ENCODE results near the gene DNMT3B. TPM values are rescaled to one million over a fixed set of nuclear protein-coding genes. Genes with fewer than 3 reads are reported as not detected.
A peak's percentile ranks its signal among the peaks of the same experiment; 100 is the strongest.
"Not testable (repeated sequence)": the region's sequence is repeated elsewhere in the genome, so short reads cannot be mapped to it uniquely, and the experiment has no call there.

Gene DNMT3B
- 1 to 10 TPM; 3.8 to 8.7 (median 7.1) TPM for polyA plus RNA-seq (ENCODE audit: insufficient read length in 4 of 4)

DNA sequence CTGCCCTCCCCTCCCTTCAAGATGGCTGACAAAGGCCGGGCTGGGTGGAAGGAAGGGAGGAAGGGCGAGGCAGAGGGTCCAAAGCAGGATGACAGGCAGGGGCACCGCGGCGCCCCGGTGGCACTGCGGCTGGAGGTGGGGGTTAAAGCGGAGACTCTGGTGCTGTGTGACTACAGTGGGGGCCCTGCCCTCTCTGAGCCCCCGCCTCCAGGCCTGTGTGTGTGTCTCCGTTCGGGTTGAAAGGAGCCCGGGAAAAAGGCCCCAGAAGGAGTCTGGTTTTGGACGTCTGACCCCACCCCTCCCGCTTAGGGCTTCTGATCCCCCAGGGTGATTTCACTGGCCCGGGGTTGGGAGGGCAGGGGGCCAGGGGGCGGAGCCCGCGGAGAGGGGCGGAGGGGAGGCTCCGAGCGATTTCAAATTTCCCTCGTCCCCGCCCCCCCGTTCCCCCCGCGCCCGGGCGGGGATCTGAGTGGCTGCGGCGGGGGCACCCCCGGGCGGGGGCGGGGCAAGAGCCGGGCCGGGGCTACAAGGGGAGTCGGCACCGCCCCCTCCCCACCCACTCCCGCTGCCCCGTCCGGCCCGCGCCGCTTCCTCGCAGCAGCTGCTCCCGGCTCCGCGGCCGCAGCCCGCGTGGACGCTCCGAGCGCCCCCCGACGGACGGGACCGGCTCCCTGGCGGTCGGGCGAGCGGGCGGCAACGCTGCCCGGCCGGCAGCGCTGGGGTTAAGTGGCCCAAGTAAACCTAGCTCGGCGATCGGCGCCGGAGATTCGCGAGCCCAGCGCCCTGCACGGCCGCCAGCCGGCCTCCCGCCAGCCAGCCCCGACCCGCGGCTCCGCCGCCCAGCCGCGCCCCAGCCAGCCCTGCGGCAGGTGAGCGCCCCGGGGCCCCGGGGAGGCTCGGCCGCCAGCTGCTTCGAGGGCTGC is at the start of gene DNMT3B:
TSS of gene DNMT3B (plus strand) at position 555 of the 923 bp plus-strand sequence. CDS start 17,939 bp downstream, outside the sequence.
- peak in 2 of 4 donors; percentile 58 to 65 for DNase-seq (ENCODE audit: low read depth in 4 of 4, low spot score in 3 of 4)

- DNase-seq (ENCODE audit: low read depth in 4 of 4, low spot score in 3 of 4): no peak
Observed at GRCh38 chr20:32718749-32719348, 43.3 kb upstream of the DNMT3B start.

- DNase-seq (ENCODE audit: low read depth in 4 of 4, low spot score in 3 of 4): no peak
Observed at GRCh38 chr20:32727683-32728082, 34.5 kb upstream of the DNMT3B start.

- not testable (repeated sequence) for DNase-seq (ENCODE audit: low read depth in 4 of 4, low spot score in 3 of 4)
Observed at GRCh38 chr20:32728435-32728834, 33.8 kb upstream of the DNMT3B start.

DNA sequence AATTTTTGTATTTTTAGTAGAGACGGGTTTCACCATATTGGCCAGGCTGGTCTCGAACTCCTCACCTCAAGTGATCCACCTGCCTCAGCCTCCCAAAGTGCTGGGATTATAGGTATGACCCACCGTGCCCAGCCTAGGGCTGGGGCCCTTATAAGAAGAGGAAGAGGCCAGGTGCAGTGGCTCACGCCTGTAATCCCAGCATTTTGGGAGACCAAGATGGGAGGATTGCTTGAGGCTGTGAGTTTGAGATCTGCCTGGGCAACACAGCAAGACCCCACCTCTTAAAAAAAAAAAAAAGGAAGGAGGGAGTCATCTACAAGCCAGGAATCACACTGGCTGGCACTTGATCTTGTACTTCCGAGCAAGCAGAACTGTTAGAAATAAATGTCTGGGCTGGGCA is 32.9 kb upstream of the DNMT3B start:
- DNase-seq (ENCODE audit: low read depth in 4 of 4, low spot score in 3 of 4): not testable (repeated sequence)

GRCh38 chr20:32731882-32732266 is 30.3 kb upstream of the DNMT3B start:
- no peak for DNase-seq (ENCODE audit: low read depth in 4 of 4, low spot score in 3 of 4)

DNA sequence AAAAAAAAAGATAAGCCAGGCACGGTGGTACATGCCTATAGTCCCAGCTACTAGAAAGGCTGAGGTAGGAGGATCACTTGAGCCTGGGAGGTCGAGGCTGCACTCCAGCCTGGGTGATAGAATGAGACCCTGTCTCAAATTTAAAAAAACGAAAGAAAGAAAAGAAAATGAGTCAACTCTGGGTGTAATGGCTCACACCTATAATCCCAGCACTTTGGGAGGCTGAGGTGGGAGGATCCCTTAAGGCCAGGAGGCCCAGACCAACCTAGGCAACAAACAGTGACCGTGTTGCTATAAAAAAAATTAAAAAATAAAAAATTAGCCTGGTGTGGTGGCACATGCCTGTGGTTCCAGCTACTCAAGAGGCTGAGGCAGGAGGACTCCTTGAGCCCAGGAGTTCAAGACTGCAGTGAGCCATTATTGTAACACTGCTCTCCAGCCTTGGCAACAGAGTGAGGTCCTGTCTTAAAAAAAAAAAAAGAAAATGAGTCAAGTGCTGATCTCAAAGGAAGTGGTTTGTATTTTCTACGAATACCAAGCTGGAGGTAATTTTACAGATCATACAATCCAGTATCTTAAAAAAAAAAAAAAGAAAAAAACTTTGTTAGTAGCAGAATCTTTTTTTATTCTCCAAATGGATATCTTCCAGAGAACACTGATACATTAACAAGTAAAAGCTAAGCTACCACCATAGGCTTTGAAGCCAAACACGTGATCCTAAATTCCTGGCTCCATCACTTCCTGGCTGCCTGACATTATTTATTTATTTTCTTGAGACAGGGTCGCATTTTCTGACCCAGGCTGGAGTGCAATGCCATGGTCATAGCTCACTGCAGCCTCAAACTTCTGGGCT is 24.6 kb upstream of the DNMT3B start:
- no peak for DNase-seq (ENCODE audit: low read depth in 4 of 4, low spot score in 3 of 4)

- no peak for DNase-seq (ENCODE audit: low read depth in 4 of 4, low spot score in 3 of 4)
Observed at GRCh38 chr20:32741151-32741550, 21.0 kb upstream of the DNMT3B start.

DNA sequence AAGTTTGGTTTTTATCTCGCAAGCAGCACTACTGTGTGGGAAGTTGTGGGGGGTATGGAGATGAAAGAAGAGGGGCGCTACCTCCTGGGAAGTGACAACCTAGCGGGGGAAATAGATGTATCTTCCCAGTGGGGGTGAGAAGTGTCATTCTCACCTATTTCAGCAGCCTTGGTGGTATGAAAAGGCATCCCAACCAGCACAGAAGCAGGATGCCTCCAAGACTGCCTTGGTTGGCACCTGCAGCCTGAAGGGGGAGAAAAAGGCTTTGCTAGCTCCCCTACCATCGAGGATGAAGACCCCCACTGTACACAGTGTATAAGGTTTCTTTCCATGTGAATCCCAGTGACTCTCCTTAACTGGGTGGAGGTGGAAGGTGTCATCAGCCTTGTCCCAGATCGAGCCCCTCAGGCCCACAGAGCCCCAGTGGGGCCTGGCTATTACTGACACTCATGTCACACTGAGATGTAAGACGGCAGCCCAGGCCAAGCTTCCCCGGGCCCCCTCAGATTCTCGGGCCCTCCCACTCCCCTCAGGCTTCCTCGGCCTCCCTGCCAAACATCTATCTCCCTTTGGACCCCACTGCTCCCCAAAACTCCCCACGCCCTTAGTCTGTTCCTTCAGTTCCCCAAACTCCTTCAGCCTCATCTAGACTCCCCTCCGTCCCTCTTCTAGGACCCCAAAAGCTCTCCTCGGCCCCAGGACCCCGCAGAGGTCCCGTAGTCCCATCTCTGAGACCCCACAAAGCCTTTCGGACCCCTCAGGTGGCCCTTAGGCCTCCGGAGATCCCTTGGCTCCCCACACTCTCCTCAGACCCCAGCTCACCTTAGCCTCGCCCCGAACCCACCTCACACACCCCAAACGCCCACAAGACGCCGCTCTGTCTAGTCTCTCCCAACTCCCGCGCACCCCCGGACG is 19.6 kb upstream of the DNMT3B start:
- no peak for DNase-seq (ENCODE audit: low read depth in 4 of 4, low spot score in 3 of 4)

DNA sequence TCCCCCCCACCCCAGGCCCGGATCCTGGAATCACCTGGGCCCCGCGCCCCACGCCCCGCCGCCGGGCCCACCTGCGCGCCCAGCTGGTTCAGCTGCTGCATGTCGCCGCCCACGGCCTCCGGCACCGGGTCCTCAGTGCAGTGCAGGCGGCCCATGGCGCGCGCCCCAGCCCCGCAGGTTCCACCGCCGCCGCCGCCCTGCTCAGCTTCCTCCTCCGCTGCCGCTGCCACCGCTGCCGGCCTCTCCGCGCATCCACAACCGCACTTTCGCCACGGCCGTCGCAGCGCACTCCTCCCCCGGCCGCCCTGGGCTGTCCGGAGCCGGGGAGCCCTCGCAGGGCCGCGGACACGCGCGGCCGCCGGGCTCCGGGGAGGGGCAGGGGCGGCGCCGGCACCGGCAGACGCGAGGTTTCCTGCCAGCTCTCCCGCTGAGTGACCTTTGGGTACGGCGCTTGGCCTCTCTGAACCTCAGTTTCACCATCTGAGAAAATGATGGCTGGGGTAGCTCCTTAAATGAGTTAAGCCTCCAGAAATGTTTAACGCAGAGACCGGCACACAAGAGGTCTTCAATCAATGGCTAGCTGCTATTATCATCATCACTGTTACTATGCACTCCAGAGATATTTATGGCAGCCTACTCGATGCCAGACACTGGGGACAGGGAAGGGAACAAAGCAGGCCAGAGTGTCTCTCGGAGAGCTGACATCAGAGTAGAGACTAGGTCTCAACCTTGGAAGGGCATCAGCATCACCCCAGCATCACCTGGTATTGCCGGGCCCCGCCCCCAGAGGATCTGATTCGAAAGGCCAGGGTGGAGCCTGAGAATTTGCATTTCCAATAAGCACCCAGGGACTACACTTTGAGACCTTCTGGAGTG is 18.7 kb upstream of the DNMT3B start, which contains the start of gene COMMD7:
TSS of gene COMMD7 (minus strand) at position 231 of the 876 bp plus-strand sequence. CDS start at position 155, 76 bp downstream.
- no peak for DNase-seq (ENCODE audit: low read depth in 4 of 4, low spot score in 3 of 4)

DNA sequence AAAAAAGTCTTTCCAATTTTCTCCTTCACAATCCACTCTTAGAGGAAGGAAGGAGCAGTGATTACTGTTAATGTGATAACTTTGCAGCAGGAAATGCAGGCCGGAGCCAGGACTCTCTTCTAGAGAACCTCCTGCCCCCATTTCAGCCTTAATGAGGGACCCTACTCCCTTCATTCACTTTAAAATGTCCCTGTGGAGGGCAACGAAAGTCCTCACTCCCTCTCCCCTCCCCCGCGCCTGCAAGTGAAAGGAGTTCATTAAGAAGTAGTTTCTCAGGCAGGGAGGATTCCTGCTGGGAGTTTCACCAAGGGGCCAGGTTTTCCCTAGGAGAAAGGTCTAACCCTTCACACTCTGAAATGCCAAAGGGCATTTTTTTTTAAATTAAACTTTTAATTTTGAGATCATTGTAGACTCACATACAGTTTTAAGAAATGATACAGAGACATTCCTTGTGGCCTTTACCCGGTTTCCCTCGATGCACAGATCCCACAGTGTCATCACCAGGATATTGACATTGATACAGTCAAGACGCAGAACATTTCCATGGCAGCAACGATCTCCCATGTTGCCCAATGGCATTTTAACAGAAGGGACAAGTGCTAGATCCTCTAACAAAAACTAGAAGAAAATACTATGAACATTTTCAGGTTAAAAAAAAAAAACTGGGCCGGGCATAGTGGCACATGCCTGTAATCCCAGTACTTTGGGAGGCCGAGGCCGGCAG is 12.1 kb upstream of the DNMT3B start:
- DNase-seq (ENCODE audit: low read depth in 4 of 4, low spot score in 3 of 4): no peak

DNA sequence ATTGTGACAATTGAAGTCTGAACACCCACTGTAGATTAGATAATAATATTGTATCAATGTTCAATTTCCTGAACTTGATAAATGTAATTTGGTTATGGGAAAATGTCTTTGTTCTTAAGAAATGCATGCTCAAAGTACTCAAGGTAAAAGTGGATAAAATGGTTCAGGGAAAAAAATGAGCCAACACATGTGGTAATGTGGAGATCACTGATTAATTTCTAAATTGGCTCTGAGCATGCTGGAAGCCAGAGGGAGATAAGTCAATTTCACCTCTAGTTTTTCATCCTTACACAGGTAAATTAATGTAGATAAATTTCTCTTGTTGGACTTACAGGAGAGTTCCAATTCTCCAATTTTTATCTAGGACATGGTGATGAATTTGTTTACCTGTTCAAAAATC is 10.9 kb upstream of the DNMT3B start:
- DNase-seq (ENCODE audit: low read depth in 4 of 4, low spot score in 3 of 4): no peak

GRCh38 chr20:32751702-32752457 is 10.3 kb upstream of the DNMT3B start:
- no peak for DNase-seq (ENCODE audit: low read depth in 4 of 4, low spot score in 3 of 4)

- no peak for DNase-seq (ENCODE audit: low read depth in 4 of 4, low spot score in 3 of 4)
Observed at GRCh38 chr20:32752458-32753250, 9.5 kb upstream of the DNMT3B start.

DNA sequence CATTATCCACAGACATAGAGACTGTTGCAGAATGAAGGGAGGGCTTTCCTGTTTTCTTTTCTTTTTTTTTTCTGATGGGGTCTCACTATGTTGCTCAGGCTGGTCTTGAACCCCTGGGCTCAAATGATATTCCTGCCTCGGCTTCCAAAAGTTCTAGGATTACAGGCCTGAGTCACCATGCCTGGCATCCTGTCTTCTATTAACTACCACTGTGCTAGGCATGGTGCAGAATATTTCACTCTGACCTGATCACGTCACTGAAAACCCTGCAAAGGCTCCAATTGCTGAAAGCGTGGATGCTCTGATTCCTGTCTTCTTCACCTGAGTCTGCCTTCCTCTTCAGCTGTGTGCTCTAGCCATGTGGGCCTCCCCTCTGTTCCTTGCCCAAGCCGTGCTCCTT is 8.5 kb upstream of the DNMT3B start:
- DNase-seq (ENCODE audit: low read depth in 4 of 4, low spot score in 3 of 4): no peak

GRCh38 chr20:32756156-32756555 is 6.0 kb upstream of the DNMT3B start:
- no peak for DNase-seq (ENCODE audit: low read depth in 4 of 4, low spot score in 3 of 4)

DNA sequence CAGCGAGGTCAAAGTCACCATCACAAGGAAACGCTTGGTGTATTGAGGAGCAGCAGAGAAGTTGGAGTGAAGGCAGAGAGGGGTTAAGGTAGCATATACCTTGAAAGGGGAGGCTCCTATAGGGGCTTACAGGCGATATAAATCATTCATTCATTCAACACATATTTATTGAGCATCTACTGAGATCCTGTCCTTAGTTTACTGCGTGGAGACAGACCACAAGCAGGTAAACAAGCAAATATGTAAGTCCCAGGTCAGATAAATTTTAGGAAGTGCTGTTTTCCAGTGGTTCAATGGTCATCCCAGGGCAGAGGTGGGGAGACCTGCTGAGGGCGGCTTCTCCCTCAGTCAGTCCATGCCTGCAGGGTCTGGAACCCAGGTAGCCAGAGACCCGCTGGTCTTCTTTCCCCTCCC is 761 bp upstream of the DNMT3B start:
- no peak for DNase-seq (ENCODE audit: low read depth in 4 of 4, low spot score in 3 of 4)

Data from left renal pelvis (tissue), 4 donors.